HEK293 (cell line): Measurements from ENCODE around the gene ZNF488.

Experiments used
- CTCF ChIA-PET: fragments of 350-600 bp; formaldehyde crosslinking; extraction: SDS; loops from one replicate; lab custom pipeline; 2021; ENCODE audit warnings: antibody characterized with exemption; lab: Yijun Ruan, JAX
- POLR2A ChIA-PET: fragments of 300-600 bp; formaldehyde crosslinking; extraction: SDS; loops from one replicate; lab custom pipeline; 2020; ENCODE audit warnings: antibody characterized with exemption, inconsistent platforms; lab: Yijun Ruan, JAX
- H3K27ac ChIP-seq: fragments of 200-500 bp; sonication (Bioruptor generic); 2 replicates; pipeline ENCODE4 v1.5.1; 2014; ENCODE audit warnings: low read depth, low read length, control low read depth, inconsistent platforms; ENCODE audit errors: extremely low read depth
- H3K36me3 ChIP-seq, 2 experiments: fragments of 200-500 bp in 1 of 2; sonication (Bioruptor generic) in 1 of 2; 1 replicate in 1 of 2; 2 replicates in 1 of 2; pipeline ENCODE4 v1.5.1; 2014 to 2017; ENCODE audit warnings: inconsistent platforms in 2 of 2, low read length in 2 of 2; ENCODE audit not compliant: control insufficient read depth in 2 of 2, insufficient read depth in 1 of 2
- H3K4me1 ChIP-seq: fragments of 200-500 bp; sonication (Bioruptor generic); 2 replicates; pipeline ENCODE4 v1.5.1; 2014; ENCODE audit warnings: mild to moderate bottlenecking, low read length, inconsistent platforms; ENCODE audit not compliant: control insufficient read depth, insufficient read depth
- H3K4me3 ChIP-seq: 2 replicates; pipeline ENCODE4 v1.5.1; 2011; ENCODE audit warnings: low read depth, mild to moderate bottlenecking, control low read depth, low read length, moderate library complexity
- H3K9me3 ChIP-seq: fragments of 200-500 bp; sonication (Bioruptor generic); 2 replicates; pipeline ENCODE4 v1.5.1; 2014; ENCODE audit warnings: low read depth, low read length, inconsistent platforms; ENCODE audit not compliant: control insufficient read depth, insufficient read depth
- IKZF3 ChIP-seq: fragments of 450-650 bp; IDR thresholded peaks from 2 replicates; pipeline ENCODE4 v1.5.0; 2018; ENCODE audit warnings: missing biosample characterization, mild to moderate bottlenecking, missing genetic modification characterization, moderate library complexity
- INSM2 ChIP-seq: fragments of 450-650 bp; formaldehyde crosslinking; IDR thresholded peaks from 2 replicates; pipeline ENCODE4 v1.5.1; 2016; ENCODE audit warnings: missing biosample characterization, missing genetic modification characterization
- OVOL3 ChIP-seq: fragments of 450-650 bp; formaldehyde crosslinking; IDR thresholded peaks from 2 replicates; pipeline ENCODE4 v1.5.1; 2016; ENCODE audit warnings: missing biosample characterization, missing genetic modification characterization
- ZBTB17 ChIP-seq: fragments of 450-650 bp; formaldehyde crosslinking; IDR thresholded peaks from 2 replicates; pipeline ENCODE4 v1.5.1; 2016; ENCODE audit warnings: missing biosample characterization, missing genetic modification characterization
- ZBTB8A ChIP-seq: fragments of 450-650 bp; formaldehyde crosslinking; IDR thresholded peaks from 2 replicates; pipeline ENCODE4 v1.5.1; 2016; ENCODE audit warnings: missing biosample characterization, missing genetic modification characterization
- ZNF138 ChIP-seq: fragments of 450-650 bp; formaldehyde crosslinking; IDR thresholded peaks from 2 replicates; pipeline ENCODE4 v1.5.1; 2016; ENCODE audit warnings: missing biosample characterization, missing genetic modification characterization, borderline replicate concordance
- ZNF140 ChIP-seq: fragments of 450-650 bp; formaldehyde crosslinking; IDR thresholded peaks from 2 replicates; pipeline ENCODE4 v1.5.1; 2016; ENCODE audit warnings: missing biosample characterization, missing genetic modification characterization
- ZNF148 ChIP-seq: fragments of 450-650 bp; formaldehyde crosslinking; IDR thresholded peaks from 2 replicates; pipeline ENCODE4 v1.5.0; 2017; ENCODE audit warnings: missing biosample characterization, missing genetic modification characterization, borderline replicate concordance
- ZNF211 ChIP-seq: fragments of 450-650 bp; formaldehyde crosslinking; IDR thresholded peaks from 2 replicates; pipeline ENCODE4 v1.5.1; 2016; ENCODE audit warnings: low read depth, missing biosample characterization, missing genetic modification characterization
- ZNF248 ChIP-seq: fragments of 450-650 bp; formaldehyde crosslinking; IDR thresholded peaks from 2 replicates; pipeline ENCODE4 v1.5.1; 2017; ENCODE audit warnings: missing biosample characterization, missing genetic modification characterization
- ZNF366 ChIP-seq: fragments of 450-650 bp; formaldehyde crosslinking; conservative IDR thresholded peaks from 2 replicates; pipeline ENCODE4 v1.5.1; 2016; ENCODE audit warnings: missing biosample characterization, missing genetic modification characterization
- ZNF37A ChIP-seq: fragments of 450-650 bp; IDR thresholded peaks from 2 replicates; pipeline ENCODE4 v1.5.1; 2018; ENCODE audit warnings: missing biosample characterization, missing genetic modification characterization
- ZNF610 ChIP-seq: fragments of 450-650 bp; formaldehyde crosslinking; IDR thresholded peaks from 2 replicates; pipeline ENCODE4 v1.5.1; 2016; ENCODE audit warnings: missing biosample characterization, missing genetic modification characterization, borderline replicate concordance
- ZNF639 ChIP-seq: fragments of 450-650 bp; formaldehyde crosslinking; IDR thresholded peaks from 2 replicates; pipeline ENCODE4 v1.5.1; 2016; ENCODE audit warnings: missing biosample characterization, missing genetic modification characterization
- ZNF768 ChIP-seq: fragments of 450-650 bp; formaldehyde crosslinking; IDR thresholded peaks from 2 replicates; pipeline ENCODE4 v1.5.1; 2018; ENCODE audit warnings: missing biosample characterization, mild to moderate bottlenecking, missing genetic modification characterization
- ZNF792 ChIP-seq: fragments of 450-650 bp; formaldehyde crosslinking; IDR thresholded peaks from 2 replicates; pipeline ENCODE4 v1.5.1; 2016; ENCODE audit warnings: missing biosample characterization, missing genetic modification characterization
- ZSCAN18 ChIP-seq: fragments of 450-650 bp; formaldehyde crosslinking; IDR thresholded peaks from 2 replicates; pipeline ENCODE4 v1.5.1; 2016; ENCODE audit warnings: missing biosample characterization, missing genetic modification characterization
- TF ChIP-seq, protein P1 (sequence below): fragments of 450-650 bp; formaldehyde crosslinking; IDR thresholded peaks from 2 replicates; pipeline ENCODE4 v1.5.1; 2017; ENCODE audit warnings: missing biosample characterization, mild to moderate bottlenecking, missing genetic modification characterization, moderate library complexity

The ZNF488 gene

DNA sequence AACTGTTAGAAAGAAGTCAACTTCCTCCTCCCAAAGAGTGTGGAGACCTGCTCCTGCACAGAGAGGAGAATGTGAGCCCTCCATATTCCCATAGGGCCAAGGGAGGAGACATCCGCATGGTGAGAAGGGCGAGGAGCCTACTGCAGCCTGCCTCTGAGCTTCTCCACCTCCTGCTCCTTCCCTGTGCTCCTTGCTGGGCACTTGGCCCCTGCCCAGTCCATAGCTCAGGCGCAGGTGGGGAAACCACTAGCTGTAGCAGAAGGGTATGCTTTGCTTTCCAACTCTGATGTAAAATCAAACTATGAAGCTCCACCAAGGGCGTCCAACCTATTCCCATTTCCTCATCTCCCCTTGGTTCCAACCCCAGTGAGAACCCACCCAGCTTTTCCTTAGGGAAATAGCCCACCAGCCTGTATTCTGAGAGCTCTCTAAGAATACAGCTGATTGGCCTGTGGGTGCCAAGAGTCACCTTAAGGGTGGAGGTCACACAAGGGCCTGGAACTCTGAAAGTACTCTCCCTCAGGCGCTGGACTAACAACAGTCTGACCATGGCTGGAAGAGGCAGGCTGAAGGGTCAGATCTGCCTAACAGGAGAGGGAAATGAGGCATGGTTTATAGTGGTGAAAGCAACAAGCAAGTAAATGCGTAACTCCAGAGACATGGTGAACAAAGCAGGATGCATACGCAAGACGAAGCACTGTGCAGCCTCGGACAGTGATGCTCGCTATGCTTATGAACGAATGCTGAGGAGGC lies 13.9 kb downstream of the ZNF488 start:
- H3K36me3 ChIP-seq, result no peaks in the 10 kb centered on the region
- H3K27ac ChIP-seq, result no peak overlapping the region
- H3K4me3 ChIP-seq, result no peak overlapping the region
- H3K9me3 ChIP-seq, result no peaks in the 10 kb centered on the region
- H3K4me1 ChIP-seq, result no peaks in the 10 kb centered on the region
- ChIA-PET POLR2A (no interaction called here), CTCF (interaction anchor here (3.5 kb wide), 1 partner anchor 9 kb away, joined by 19 read pairs; no protein-coding TSS in a partner anchor)
- TF ChIP-seq ZNF639 (tag by site-specific recombination), result no peak
- TF ChIP-seq ZNF37A, result no peak
- TF ChIP-seq ZNF366 (tag by site-specific recombination), result no peak
- no peak for TF ChIP-seq IKZF3 (tag by site-specific recombination)
- TF ChIP-seq INSM2 (tag by site-specific recombination), result no peak
- TF ChIP-seq ZNF768, result no peak
- no peak for TF ChIP-seq ZNF140 (tag by site-specific recombination)
- no peak for TF ChIP-seq ZNF248 (tag by site-specific recombination)
- TF ChIP-seq OVOL3, result no peak
- no peak for TF ChIP-seq ZBTB8A (tag by site-specific recombination)
- TF ChIP-seq ZNF138 (tag by site-specific recombination), result no peak
- TF ChIP-seq ZSCAN18 (tag by site-specific recombination), result no peak
- no peak for TF ChIP-seq ZBTB17
- no peak for TF ChIP-seq ZNF148 (tag by site-specific recombination)
- TF ChIP-seq ZNF792, result no peak

GRCh38 chr10:47369251-47369894 lies 14.7 kb downstream of the ZNF488 start:
- Histone ChIP-seq H3K9me3 (no peaks in the 10 kb centered on the region), H3K27ac (no peak overlapping the region), H3K36me3 (no peaks in the 10 kb centered on the region), H3K4me3 (no peak overlapping the region), H3K4me1 (no peaks in the 10 kb centered on the region)
- ChIA-PET POLR2A (interaction anchor here (1.5 kb wide), 1 partner anchor 15 kb away, joined by 4 read pairs; the partner anchor contains the start of gene ZNF488), CTCF (interaction anchor here (3.5 kb wide), 1 partner anchor 8 kb away, joined by 19 read pairs; no protein-coding TSS in a partner anchor)
- TF ChIP-seq, protein P1, sequence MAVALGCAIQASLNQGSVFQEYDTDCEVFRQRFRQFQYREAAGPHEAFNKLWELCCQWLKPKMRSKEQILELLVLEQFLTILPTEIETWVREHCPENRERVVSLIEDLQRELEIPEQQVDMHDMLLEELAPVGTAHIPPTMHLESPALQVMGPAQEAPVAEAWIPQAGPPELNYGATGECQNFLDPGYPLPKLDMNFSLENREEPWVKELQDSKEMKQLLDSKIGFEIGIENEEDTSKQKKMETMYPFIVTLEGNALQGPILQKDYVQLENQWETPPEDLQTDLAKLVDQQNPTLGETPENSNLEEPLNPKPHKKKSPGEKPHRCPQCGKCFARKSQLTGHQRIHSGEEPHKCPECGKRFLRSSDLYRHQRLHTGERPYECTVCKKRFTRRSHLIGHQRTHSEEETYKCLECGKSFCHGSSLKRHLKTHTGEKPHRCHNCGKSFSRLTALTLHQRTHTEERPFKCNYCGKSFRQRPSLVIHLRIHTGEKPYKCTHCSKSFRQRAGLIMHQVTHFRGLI, result no peak
- TF ChIP-seq ZNF211 (tag by site-specific recombination), result no peak
- no peak for TF ChIP-seq ZNF639 (tag by site-specific recombination)
- TF ChIP-seq ZNF610, result no peak
